Astrocyte of the spinal cord (primary cell): ENCODE data around the gene UHRF1.
"Not testable (repeated sequence)": the region's sequence is repeated elsewhere in the genome, so short reads cannot be mapped to it uniquely, and the experiment has no call there.

ENCODE experiments used
- DNase-seq: peaks from one replicate; pipeline ENCODE4 v3.0.0; 2011; ENCODE audit warnings: low read depth, low spot score
- H3K4me3 ChIP-seq: 2 replicates; pipeline ENCODE4 v1.5.1; 2011; ENCODE audit warnings: low read depth, mild to moderate bottlenecking, low read length, moderate library complexity
- CTCF ChIP-seq: IDR thresholded peaks from 2 replicates; pipeline ENCODE4 v1.5.1; 2012; ENCODE audit warnings: low read depth, mild to moderate bottlenecking, low read length, inconsistent platforms
- in situ Hi-C: cut with HindIII; loops from 2 replicates; pipeline ENCODE4 v1.10.0; 2017; ENCODE audit warnings: low sequenced_read_pairs

Gene UHRF1

GRCh38 chr19:4974880-4975469 is 65.7 kb downstream of the UHRF1 start:
- no peak for DNase-seq
- no peak overlapping the region for H3K4me3 ChIP-seq
- TF ChIP-seq CTCF: no peak
- in situ Hi-C loops: no loop called here

GRCh38 chr19:4975601-4976000 is 66.3 kb downstream of the UHRF1 start:
- DNase-seq, H3K4me3 ChIP-seq, in situ Hi-C loops: not testable (repeated sequence)

- no peak overlapping the region for H3K4me3 ChIP-seq
- TF ChIP-seq CTCF: peak; percentile 59
- in situ Hi-C loops: no loop called here
- peak; percentile 86 for DNase-seq
Observed at GRCh38 chr19:4976401-4977298, 67.3 kb downstream of the UHRF1 start.

- TF ChIP-seq CTCF: no peak
- peak; percentile 89 for DNase-seq
- in situ Hi-C loops: no loop called here
- H3K4me3 ChIP-seq: no peak overlapping the region
Observed at GRCh38 chr19:4977299-4978174, 68.2 kb downstream of the UHRF1 start.

GRCh38 chr19:4979211-4979807 is 70.0 kb downstream of the UHRF1 start:
- H3K4me3 ChIP-seq: no peak overlapping the region
- in situ Hi-C loops: no loop called here
- TF ChIP-seq CTCF: no peak
- no peak for DNase-seq

- no peak overlapping the region for H3K4me3 ChIP-seq
- TF ChIP-seq CTCF: no peak
- no peak for DNase-seq
- in situ Hi-C loops: no loop called here
Observed at GRCh38 chr19:4980067-4980466, 70.8 kb downstream of the UHRF1 start.
